SKM-1 treated with dmso at 0.1 percent for 144 hours (cell line): ENCODE measurements around the gene RBP3.

Experiments used
- DNase-seq: peaks from one replicate; lab custom pipeline; 2025; ENCODE audit not compliant: unreplicated experiment; lab: John Stamatoyannopoulos, UW

Gene RBP3

DNA sequence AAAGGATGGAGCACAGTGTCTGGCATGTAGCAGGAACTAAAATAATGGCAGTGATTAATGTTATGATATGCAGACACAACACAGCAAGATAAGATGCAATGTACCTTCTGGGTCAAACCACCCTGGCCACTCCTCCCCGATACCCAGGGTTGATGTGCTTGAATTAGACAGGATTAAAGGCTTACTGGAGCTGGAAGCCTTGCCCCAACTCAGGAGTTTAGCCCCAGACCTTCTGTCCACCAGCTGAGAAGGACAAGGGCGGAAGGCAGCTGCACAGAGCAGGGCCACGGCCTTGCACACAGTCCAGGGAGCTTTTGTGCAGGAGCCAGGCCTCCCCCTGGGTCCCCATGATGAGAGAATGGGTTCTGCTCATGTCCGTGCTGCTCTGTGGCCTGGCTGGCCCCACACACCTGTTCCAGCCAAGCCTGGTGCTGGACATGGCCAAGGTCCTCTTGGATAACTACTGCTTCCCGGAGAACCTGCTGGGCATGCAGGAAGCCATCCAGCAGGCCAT lies at the start of gene RBP3:
Gene RBP3, plus strand, starts transcription at position 226 of the 514 bp plus-strand sequence. Its CDS starts 122 bp downstream, at position 348.
- DNase-seq: no peak

DNA sequence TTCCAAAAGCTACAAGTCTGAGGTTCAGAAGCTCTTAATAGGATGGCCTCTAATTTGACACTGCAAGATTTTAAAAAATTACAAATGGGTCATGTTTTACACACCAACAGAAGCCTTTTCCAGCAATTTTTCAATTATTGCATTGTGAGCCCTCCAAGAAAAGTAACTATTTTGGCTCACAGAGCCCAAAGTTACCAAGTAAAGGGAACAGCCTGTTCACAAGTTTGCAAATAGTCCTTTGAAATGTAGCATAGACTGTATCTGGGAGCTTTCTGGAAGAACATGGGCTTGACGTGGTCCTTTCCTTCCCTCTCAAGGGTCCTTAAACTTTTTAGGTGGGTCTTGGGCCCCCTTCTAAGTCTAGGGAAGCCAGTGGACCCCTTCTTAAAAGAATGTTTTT lies 49.4 kb upstream of the RBP3 start:
- no peak for DNase-seq

DNA sequence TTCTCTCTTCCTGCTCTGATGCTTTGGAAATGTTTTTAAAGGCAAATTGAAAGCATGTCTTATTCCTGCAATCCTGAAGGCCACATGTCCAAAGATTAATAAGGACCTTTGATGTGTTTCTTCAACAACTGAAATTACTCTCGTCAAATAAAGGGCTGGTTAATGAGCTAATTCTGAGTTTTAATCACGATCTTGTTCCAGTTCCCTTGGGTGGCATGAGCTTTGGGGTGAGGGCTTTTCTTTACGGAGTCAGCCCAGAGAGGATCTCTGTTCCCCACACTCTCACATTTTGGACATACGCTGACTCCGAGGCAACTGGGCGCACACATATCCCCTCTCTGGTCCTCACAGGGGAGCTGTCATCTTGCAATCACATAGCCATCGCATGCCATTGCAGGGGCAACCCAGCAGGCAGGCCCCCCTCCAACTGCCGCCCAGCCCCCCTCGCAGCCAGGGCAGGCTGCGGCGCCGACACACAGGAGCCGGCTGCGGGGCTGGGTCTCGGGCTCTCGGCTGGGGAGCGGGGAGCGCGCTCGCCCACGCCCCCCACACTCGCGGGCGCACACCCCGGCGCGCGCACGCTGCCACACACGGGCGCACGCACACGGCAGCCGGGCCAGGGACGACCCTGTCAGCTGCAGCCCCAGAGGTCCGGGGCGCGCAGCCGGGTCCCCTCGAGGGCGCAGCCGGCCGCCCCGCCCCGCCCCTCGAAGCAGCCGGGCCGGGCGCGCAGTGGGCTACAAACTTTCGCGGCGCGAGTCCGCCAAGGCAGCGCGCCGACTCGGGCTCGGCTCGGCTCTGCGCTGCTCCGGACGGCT lies 48.3 kb upstream of the RBP3 start, which contains the start of gene GDF10:
Gene GDF10, plus strand, starts transcription at position 587 of the 818 bp plus-strand sequence. CDS start 455 bp downstream, outside the sequence.
- no peak for DNase-seq

DNA sequence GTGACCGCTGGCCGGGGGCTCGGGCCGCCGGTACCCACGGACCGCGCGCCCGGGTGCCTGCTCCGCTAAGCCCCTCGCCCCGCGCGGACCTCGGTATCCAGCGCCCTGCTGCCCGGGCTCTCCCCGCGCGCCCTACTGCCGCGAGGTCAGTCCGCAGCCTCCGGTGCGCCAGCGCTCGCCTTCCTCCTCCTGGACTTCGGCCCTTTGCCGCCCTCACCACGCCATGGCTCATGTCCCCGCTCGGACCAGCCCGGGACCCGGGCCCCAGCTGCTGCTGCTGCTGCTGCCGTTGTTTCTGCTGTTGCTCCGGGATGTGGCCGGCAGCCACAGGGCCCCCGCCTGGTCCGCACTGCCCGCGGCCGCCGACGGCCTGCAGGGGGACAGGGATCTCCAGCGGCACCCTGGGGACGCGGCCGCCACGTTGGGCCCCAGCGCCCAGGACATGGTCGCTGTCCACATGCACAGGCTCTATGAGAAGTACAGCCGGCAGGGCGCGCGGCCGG lies 47.7 kb upstream of the RBP3 start:
- no peak for DNase-seq

DNA sequence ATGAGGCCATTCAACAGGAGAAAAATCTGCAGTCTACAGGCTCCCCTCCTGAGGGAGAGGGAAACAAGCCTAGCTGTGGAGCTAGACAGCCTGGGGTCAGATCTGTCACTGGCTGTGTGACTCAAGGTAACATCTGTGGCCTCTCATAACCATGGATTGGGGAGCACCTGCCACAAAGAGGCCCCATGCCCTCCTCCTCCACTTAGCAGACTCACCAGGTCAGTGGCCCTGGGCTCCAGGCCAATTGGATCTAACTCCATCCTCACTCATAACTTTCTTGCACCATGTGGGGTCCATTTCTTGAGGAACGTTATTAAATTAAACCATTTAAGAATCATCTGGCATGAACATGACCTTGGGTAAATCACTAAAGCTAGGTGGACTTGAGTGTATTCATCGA lies 46.3 kb upstream of the RBP3 start:
- DNase-seq: no peak

DNA sequence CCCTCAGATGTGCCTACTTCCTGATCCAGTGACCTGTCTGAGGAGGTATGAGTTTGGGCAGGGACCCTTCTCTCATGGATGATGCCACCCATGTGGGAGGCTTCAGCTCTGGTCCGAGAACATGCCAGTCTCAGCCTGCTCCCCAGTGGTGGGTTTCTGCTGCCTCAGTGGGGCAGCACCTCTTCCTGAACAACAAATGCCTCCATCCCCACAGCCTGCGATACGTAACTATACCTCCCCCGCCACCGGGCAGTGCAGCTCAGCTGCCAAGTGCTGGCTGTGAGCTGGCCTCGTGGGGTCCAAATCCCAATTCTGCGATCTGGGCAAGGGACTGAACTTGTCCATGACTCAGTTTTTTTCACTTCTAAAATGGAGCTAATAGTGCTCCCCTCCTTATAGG lies 45.1 kb upstream of the RBP3 start:
- DNase-seq: no peak

DNA sequence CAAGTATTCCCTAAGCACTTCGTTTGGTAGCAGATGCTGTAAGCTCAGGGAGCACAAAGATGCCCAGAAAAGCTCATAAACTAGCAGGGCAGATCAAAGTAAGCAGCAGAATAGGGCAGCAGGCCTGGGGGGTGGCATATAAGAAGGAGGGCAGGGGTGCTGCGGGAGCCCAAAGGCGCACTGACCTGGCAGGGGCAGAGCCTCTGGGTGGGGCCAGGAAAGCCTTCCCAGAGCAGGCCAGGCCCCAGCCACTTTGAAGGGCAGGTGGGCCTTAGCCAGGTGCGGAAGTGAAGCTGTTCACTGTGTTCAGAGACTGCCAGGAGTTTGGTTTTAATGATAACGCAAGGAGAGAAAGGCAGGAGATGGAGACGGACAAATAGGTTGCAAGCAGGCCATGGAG lies 44.3 kb upstream of the RBP3 start:
- DNase-seq: no peak

DNA sequence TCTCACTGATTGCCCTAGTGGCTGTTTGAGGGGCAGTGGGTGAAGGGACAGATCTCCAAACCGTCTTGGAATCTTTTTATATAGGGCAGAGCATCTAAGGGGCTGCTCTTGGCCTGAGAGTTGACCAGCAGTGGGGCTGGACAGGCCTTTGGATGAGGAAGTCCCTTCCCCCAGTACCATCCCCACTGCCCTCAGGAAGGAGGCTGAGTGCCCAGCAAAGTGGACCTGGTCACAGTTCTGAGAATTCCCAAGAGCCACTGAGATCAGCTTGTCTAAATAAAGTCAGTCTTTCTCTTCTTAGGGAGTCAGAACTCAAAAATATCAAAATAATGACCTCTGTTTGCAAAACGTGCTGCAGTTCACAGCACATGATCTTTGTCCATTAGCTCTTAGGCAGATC lies 42.6 kb upstream of the RBP3 start:
- DNase-seq: no peak

DNA sequence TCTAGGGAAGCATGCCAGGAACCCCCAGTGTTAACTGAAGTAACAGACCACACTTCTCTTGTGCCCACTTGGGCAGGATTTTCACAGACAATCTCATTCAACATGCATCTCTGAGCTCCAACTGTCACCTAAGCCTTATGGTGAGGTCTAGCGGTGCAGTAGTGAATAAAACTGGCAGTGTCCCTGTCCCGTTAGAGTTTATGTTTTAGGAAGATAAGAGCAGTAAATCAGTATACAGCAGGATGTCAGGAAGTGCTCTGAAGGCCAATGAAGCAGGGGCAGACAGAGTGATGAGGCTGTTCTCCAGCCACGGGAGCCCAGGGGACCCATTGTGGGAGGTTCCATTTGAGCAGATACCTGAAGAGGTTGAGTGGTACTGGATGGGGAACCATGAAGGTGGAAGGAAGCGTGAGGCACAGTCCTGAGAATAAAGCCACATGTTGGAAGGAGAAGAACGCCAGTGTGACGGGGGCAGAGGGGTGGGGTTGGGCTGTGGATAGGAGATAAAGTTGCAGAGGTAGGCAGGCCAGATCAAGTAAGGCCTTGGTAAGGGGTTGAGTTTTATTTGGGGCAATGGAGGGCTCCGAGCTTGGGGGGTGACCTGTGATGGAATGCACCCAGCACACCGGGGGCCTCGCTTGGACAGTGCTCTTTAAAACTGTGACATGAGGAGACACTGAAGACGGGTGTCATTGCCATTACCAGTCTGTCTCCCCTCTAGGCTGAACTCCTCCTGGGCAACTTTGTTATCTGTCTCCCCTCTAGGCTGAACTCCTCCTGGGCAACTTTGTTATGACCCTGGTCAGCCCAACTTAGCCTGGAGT lies 41.6 kb upstream of the RBP3 start:
- no peak for DNase-seq

DNA sequence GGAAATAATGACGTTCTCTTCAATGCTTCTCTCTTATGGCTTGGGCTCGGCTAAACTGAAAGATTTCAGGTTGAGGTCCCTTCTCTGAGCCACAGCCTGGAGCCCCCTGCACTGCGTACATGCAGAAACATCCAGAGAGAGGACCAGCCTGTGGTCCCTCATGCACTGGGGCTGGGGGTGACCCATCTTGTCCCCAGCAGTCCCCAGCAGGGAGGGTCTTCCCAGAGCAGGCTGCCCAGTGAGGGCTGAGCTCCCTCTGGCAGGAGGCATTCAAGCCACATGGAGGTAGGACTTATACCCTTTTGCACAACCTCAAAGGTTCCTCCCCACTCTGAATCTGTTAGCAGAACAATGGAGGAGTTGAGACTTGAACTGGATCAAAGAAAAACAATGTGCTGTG lies 40.8 kb upstream of the RBP3 start:
- no peak for DNase-seq

DNA sequence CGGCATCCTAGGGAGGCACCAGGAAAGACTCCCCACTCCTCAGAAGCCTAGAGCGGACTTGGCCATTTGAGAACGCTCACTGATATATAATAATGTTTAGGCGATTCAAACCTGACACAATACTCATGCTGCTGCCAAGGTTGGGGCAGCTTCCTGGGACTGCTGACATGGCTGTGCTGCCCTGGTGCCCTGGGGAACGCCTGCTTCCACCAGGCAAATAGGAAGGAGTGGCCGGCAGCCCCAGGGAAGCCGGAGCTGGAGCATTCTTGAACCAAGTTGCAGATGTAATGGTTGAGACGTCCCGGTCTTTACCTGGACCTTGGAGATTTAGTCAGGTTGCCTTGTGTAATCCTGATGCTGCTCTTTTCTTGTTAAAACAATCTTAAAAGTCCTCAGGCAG lies 39.4 kb upstream of the RBP3 start:
- no peak for DNase-seq

DNA sequence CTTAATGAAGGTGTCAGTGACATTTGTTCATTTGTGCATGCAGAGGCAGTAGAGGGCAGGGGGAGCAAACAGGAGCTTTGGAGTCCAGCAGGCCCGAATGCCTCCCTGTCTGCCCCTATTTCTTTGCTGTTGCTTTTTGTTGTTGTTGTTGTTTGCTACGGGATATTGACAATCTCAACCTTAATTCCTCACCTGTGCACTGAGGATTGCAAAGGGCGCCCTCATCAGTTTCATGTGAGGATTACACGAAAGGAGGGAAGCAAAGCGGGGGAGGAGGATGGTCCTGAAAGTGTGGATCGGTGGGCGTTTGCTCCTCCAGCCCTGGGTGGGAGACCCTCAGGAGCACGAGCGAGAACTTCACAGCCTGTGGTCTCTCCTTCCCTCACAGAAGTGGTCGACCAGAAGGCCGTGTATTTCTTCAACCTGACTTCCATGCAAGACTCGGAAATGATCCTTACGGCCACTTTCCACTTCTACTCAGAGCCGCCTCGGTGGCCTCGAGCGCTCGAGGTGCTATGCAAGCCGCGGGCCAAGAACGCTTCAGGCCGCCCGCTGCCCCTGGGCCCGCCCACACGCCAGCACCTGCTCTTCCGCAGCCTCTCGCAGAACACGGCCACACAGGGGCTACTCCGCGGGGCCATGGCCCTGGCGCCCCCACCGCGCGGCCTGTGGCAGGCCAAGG lies 38.6 kb upstream of the RBP3 start:
- no peak for DNase-seq

DNA sequence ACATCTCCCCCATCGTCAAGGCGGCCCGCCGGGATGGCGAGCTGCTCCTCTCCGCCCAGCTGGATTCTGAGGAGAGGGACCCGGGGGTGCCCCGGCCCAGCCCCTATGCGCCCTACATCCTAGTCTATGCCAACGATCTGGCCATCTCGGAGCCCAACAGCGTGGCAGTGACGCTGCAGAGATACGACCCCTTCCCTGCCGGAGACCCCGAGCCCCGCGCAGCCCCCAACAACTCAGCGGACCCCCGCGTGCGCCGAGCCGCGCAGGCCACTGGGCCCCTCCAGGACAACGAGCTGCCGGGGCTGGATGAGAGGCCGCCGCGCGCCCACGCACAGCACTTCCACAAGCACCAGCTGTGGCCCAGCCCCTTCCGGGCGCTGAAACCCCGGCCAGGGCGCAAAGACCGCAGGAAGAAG lies 38.1 kb upstream of the RBP3 start:
- no peak for DNase-seq

DNA sequence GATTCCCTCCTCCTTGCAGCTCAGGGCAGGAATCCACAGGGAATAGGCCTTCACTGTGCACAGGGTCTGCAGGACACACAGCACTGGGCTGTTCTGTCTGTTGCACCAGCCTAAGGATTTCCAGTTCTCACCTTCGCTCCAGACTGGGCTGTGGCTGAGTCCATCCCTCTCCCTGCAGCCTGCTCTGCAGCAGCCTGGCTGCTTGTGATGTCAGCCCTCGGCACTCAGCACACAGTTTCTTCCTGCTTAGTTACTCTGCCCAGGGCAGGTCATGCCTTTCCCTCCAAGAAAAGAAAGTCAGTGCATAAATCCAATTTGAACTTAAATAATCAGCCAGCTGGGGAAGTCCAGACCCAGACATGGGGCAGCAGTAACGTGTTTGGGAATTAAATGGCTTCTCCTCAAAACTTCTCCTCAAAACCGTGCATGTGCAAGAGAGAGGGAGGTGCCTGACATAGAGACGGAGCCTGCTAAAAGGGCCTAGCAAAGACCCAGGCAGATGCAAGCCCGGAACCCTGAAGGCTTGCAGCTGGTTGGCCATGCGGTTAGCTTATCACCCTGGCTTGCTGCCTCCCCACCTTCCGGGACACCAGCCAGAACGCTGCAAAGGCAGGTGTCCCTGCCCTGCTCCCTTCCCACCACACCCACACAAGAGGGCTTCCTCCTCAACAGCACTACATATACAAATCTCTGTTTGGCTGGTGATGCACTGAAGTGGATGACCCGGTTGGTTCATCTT lies 36.8 kb upstream of the RBP3 start:
- DNase-seq: no peak

DNA sequence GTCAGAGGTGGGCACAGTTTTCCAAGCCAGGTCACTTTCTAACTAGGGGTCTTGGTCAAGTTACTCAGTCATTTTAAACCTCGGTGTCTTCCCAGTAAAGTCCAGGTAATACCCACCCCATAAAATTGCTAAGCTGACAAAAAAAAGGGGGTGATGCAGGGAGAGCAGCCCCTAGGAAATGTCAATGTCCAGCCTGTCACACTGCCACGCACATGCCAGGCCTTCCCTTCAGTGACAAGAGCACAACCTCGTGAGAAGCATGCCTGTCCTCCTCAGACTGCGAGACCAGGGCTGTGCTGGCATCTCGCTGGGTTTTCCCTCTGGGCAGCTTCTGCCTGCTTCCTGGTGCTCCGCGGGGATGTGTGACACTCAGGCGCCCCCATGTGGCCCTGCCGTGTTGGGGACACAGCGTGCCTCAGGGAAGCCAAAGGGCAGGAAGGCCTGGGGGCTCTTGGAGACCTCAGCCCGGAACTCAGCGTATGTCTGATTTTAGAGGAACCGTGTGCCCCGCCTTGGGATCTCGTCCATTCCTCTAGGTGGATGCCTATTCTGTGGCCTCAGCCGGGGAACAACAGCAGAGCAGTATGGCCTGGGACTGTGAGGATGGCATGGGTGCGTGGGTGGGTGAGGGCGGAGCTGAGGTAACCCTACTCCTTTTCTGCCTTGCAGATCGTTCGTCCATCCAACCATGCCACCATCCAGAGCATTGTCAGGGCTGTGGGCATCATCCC lies 36.1 kb upstream of the RBP3 start:
- peak; percentile 75 for DNase-seq

DNA sequence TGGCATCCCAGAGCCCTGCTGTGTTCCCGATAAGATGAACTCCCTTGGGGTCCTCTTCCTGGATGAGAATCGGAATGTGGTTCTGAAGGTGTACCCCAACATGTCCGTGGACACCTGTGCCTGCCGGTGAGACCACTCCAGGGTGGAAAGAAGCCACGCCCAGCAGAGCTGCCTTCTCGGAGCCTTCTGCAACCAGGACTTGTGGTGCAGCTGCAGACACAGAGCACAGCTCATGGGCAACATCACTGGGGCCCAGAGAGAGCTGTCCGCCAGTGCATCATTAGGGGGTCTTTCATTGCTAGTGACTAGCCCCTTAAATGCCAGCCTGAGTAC lies 35.5 kb upstream of the RBP3 start:
- DNase-seq: no peak

DNA sequence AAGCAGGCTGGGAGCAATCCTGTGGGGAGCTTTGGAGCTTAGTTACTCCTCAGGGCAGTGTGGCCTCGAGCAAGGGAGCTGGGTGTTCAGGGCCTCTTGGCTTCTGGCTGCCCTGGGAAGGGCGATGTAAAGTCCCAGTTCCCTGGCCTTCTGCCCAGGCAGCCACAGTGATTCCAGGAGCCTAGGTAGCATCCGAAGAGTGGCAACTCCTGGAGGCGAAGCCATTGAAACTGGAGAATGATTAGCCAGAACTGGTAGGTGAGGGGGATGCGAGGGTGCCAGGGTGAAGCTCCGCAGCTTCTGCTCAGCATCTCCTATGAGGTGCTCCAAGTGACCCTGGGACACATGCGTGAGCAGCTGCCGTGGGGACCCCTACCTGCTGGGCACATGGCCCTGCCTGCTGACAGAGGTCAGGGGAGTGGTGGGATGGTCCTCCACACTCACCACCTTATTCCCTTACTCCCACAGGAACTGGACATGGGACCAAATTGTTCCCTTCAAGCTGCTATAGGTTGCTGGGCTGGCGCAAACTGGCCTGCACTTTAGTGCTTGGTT lies 33.7 kb upstream of the RBP3 start:
- DNase-seq: no peak

DNA sequence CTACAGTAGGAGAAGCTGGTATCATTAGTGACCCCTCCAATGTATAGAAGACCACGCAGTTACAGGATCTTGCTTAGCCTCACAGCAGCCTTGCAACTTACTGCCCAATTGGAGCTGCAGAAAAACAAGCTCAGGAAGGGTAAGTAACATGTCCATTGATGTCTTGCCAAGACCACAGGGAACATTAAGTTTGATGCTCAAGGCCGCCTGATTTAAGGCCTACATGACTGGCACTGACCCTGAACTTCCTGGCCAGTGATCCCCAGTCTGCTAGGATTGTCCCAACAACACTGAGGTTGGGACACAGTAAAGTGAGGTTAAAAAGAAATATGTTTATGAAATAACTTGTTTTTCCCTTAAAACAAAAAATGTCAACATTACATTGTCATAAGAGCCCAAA lies 32.7 kb upstream of the RBP3 start:
- no peak for DNase-seq

DNA sequence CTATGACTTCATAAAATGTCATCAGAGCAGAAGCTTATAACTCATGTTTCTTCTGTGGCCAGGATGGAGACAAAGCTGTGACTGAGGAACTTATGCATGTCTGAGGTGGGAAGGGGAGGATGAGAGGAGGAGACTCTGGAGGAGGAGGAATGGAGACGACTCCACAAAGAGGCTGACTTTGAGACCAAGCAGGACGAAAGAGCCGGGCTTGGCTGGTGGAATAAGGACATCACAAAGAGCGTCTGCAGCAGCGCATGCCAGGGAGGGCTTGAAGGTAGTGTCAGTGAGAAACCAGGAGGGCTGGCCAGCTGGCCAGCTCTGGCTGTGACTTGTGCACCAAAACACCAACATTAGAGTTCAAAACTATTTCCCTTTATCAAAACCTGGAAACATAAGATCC lies 32.0 kb upstream of the RBP3 start:
- no peak for DNase-seq

DNA sequence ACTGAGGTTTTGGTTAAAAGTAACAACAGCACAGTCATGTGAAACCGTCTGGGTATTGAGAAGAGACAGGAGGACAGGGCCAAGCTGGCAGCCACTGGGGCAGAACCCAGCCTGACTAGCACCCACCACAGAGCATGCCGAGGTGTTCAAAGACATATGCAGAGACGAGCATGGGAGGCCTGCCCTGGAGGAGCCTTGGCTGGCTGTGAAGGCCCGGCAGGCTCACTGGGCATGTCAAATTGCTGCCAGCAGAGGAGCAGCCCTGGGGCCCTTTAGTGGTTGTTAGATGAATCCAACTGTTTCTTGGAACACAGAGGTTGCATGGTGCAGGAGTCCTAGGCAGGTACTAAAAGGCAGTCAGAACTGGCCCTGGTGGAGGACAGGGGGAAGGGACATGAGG lies 30.9 kb upstream of the RBP3 start:
- DNase-seq: no peak
